ENCODE results near the gene RAPGEF1.

Gene RAPGEF1

GRCh38 chr9:131748411-131748955, 8.6 kb upstream of the RAPGEF1 start:
- no peak for DNase-seq

- no peak for DNase-seq
Observed at GRCh38 chr9:131747352-131747751, 7.5 kb upstream of the RAPGEF1 start.

DNA sequence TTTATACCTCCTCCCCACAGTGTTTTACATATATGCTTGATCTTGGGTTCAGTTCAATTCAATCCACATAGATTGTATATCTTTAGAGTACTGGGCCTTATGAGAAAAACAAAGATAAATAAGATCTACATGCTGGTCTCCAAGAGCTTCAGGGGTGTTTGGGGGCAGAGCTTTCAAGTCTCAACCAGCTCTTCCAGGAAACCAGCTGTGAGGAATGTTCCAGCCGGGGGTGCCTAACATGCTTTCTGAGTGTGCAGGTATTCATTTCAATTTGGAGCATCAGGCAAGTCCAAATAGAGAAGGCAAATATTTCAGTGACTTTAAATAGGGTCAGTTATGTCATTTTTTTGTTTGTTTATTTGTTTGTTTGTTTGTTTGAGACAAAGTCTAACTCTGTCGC, 5.7 kb upstream of the RAPGEF1 start:
- DNase-seq, result no peak

GRCh38 chr9:131744720-131745201, 4.9 kb upstream of the RAPGEF1 start:
- no peak for DNase-seq

- no peak for DNase-seq
Observed at GRCh38 chr9:131744171-131744719, 4.4 kb upstream of the RAPGEF1 start.

- no peak for DNase-seq
Observed at GRCh38 chr9:131743501-131743900, 3.6 kb upstream of the RAPGEF1 start.

DNA sequence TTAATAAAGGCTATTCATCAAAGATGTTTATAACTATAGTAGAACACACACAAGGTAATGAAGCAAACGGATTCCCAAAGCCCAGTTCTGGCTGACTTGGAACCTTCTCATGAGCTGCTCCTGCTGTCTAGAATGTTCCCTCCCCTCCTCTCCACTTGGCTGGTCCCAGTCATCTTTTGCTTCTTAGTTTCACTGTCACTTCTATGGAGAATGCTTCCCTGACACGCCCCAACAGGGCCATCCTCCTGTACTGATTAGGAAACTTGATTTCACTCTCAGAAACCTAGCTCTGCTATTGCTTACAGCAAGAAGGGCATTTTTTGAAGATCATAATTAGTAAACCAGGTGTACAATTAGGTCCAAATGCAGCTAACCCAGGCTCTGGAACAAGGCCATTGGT, 3.2 kb upstream of the RAPGEF1 start:
- no peak for DNase-seq

GRCh38 chr9:131740898-131741297, 1.0 kb upstream of the RAPGEF1 start:
- DNase-seq, result no peak

DNA sequence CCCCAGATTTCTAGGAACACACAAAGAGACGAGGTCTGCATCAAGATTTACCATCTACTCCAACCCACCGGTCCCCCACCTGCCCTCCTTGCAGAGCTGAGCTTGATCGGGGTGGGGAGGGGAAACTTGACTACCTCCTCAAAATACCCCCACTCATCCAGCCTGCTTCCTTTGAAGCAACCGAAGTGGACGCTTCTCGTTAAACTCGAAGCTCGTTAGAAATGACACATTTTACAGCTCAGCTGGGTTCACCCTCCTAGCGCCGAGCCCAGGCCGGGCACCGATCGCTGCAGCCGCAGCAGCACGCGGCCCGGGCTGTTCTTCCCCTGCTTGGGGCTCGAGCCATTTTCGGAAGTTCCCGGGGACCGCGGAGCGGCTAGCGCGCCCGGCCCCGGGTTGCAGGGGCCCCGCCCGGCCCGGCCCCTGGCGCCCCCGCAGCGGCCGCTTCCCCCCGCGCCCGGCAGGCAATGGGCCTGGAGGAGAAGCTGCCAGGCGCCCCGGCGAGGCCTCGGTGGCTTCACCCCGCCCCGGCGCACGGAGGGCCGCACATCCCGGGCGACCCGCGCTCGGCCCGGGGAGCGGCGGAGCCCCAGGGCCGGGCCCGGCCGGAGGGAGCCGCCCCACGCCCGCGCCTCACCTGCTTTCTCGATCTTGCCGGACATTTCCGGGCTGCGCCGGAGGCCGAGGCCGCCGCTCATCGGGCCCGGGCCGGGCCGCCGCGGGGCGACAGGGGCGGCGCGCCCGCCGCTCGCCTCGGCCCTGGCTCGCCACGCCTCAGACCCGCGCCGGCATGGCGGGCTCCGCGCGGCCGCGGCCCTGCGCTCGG, 530 bp downstream of the RAPGEF1 start:
- no peak for DNase-seq

DNA sequence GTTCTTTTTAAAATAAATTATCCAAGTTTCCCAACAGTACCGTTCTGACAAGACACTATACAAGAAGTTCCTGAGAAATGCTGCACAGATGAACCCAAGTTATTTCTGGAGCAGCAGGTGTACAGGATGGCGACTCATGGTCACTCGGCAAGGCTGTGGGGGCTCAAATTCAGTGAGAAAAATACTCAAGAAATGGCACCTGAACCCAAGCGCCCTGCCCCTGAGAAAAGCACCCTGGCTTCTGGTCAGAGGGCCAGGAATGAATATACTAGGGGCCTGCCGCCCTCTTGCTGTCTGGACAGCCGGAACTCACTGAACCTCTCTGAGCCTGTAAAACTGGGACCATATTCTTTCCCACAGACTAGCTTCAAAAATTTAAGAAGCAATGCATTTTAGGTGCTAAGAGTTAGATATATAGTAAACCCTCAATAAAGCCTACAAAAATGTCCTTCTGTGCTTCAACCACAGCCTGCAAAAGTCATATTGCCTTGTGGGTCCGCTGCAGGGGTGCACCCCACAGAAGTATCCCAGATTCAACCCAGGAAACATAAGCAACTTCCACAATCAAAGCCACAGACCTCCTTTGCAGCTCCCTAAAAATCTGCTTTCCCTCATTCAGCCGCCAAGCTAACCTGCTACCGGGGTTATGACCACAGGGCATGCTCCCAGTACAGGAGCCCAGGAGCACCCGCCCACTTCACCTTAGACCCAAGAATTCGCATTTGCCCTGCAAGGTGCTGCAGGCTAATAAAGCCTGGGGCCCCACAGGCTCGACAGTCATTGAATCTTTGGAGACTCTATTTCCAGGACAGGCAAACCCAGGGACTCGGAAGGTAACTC, 1.4 kb downstream of the RAPGEF1 start:
- no peak for DNase-seq

DNA sequence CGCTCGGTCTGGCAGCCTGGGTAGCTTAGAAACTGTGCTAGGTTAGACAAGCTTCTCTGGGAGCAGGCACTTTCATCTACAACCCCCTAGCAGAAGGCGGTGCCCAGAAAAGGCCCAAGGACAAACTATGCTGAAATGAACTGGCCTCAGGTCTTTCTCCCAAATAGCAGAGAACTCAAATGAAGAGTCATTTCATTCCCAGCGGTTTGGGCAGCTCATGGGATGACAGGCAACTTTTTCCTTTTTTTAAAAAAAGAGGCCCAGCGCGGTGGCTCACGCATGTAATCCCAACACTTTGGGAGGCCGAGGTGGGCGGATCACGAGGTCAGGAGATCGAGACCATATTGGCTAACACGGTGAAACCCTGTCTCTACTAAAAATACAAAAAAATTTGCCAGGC, 2.5 kb downstream of the RAPGEF1 start:
- DNase-seq, result no peak

DNA sequence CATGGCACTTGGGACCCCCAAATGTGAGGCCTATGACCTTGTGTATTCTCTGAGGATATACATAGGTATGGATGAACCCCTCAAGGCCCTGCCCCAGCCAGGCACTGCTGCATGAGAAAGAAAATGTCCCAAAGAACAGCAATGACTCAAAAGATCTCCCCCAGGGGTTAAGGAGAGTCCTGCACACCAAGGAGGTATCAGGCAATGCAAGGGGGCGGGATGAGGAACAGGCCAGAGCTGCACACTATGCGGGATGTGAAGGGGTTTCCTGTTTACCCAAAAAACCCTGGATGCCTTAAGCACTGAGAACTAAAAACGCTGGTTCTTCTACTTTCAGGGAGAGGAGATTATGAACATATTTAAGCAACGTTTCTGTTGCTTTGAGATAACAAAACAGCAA, 3.4 kb downstream of the RAPGEF1 start:
- DNase-seq, result no peak

- no peak for DNase-seq
Observed at GRCh38 chr9:131735238-131736128, 4.4 kb downstream of the RAPGEF1 start.

DNA sequence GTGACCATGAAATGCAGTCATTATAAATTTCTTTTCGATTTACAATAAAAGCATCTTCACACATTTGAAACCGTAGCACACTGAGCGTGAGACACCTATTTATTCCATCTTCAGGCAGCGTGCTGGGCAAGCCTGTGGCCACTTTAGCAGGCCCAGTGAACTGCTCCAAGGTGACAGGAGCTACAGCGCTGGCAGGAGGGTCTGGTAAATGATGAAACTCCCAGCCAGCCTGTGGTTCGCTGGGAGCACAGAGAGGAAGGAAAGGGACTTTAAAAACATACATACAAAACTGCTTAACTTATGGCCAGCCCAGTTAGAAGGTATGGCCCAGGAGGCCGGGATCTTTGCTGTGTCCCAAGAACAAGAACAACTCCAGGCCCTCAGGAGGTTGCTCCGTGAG, 5.1 kb downstream of the RAPGEF1 start:
- DNase-seq, result no peak

- no peak for DNase-seq
Observed at GRCh38 chr9:131734165-131734610, 5.7 kb downstream of the RAPGEF1 start.

- DNase-seq, result no peak
Observed at GRCh38 chr9:131733541-131734061, 6.3 kb downstream of the RAPGEF1 start.

DNA sequence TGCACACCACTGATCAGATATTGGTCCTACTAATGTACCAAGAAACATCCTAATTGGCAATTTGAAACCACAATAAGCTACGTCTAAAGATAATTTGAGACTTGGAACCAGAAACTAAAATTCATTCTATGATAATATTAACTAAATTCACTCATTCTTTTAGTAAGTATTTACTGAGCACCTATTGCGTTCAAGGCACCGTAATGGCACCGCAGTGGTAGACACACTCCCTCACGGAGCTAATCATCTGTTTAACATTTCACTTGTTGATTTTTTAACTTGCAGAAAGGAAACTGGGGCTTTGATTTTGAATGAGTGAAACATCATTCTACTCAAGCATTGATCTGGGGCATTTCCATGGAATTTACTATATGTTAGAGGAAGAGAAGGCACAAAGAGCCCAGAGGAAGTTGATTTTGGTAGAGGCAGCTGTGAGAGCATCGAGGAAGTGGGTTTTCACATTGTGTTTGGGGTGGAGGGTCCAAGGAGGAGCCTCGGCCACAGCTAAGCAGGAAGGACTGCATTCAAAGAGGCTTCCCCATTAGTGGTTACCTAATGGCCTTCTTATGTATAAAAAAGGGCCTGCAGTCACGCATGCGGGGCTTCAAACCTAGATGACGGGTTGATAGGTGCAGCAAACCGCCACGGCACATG, 7.1 kb downstream of the RAPGEF1 start:
- DNase-seq, result no peak

DNA sequence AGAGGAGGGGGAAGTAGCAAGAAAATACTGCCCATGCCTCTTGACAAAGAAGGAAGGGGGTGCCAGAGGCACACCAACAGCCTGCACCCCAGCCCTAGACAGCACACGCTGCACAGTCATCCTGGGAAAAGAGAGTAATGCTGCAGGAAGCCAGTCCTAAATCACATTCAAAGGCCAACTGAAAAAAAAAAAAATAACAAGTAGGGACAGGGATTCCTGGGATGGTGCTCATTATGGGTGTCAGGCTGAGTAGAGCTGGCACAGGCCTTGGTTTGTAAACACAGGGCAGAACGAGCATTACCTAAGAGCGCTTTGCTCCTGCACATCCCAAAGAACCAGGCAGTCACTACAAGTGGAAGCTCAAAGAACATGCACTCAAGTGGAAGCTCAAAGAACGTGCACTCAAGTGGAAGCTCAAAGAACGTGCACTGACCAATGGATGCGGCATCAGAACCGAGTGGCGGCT, 7.8 kb downstream of the RAPGEF1 start:
- no peak for DNase-seq

GRCh38 chr9:131731644-131732043, 8.2 kb downstream of the RAPGEF1 start:
- DNase-seq, result no peak

DNA sequence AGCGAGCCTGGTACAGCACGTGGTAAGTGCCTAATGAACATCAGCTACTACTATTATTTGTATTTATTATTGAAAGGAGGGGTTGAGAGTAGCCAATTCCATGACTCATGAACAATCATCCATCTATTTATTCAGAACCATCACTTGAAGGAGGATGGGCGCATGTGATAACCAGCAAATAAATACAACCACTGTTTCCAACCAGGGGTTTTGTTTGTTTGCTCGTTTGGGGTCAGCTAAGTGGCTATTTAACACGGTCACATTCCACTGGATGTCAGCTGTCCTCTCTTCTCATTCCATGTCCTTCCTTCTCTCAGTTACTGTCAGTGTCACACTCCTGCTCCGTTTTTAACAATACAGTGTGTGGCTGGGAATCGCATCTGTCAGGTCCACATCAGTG, 8.6 kb downstream of the RAPGEF1 start:
- DNase-seq, result no peak

DNA sequence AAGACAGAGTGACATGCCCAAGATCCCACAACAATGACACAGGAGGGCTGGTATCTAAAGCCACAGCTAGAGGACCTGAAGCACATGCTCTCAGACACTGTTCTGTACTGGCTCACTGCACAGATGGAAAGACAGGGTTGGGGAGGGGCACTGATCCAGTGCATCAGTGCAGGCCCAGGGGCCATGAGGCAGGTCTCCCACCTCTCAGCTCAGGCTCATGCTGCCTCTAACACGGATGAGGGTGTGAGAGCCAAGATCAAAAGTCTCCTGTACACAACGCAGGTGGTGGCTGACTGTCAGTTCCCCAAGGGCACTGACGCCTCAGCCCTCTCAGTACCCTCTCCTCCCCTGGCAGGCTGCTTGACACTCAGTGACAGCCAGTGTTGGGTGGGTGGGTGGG, 10.9 kb downstream of the RAPGEF1 start:
- no peak for DNase-seq

All from NCI-H2107 (cell line).